Measurements from ENCODE around the gene OPTC. TPM values are rescaled to one million over a fixed set of nuclear protein-coding genes. Genes with fewer than 3 reads are reported as not detected.

The OPTC gene
- polyA plus RNA-seq, 2 of the 4 experiments (the other 2 are of a cell fraction) = not detected

GRCh38 chr1:203547771-203548421 lies 53.9 kb downstream of the OPTC start:
- no peak for ATAC-seq
- no peaks in the 10 kb centered on the region for H3K4me1 ChIP-seq

GRCh38 chr1:203548892-203549291 lies 54.9 kb downstream of the OPTC start:
- no peak for TF ChIP-seq GATA3 (IDR thresholded peaks at IDR 0.05; ENCODE audit: borderline replicate concordance)
- TF ChIP-seq CTCF (IDR thresholded peaks at IDR 0.05) = no peak
- no peak for TF ChIP-seq HES2 (IDR thresholded peaks at IDR 0.05)
- CTCF ChIA-PET = interaction anchor here (1.0 to 2.9 kb wide), 3 partner anchors 44 to 153 kb away, joined by 3 to 14 read pairs (median 6); no protein-coding TSS in a partner anchor
- DNase-seq (ENCODE audit: low read depth in 1 of 2, low spot score in 1 of 2) (no peak), FAIRE-seq (no peak), ATAC-seq (no peak)
- WGBS (ENCODE audit: missing lambda C conversion rate) = 83% methylated on average over 2 of the region's 2 CpGs
- Histone ChIP-seq H3K4me1 (no peaks in the 10 kb centered on the region), H3K4me2 (no peak overlapping the region), H3K4me3 (no peak overlapping the region), H3K27ac (no peak overlapping the region), H3K9me3 (no peaks in the 10 kb centered on the region)
- POLR2A ChIA-PET = interaction anchor here (1.3 kb wide), 1 partner anchor 9 kb away, joined by 3 read pairs; no protein-coding TSS in a partner anchor

More at GRCh38 chr1:203547771-203548421, 53.9 kb downstream of the OPTC start:
- Histone ChIP-seq H3K4me3 (no peak overlapping the region), H3K9me3 (no peaks in the 10 kb centered on the region), H3K27ac (no peak overlapping the region), H3K4me2 (no peak overlapping the region)
- 69% methylated on average over 8 of the region's 8 CpGs for WGBS (ENCODE audit: missing lambda C conversion rate)
- DNase-seq (ENCODE audit: low read depth in 1 of 2, low spot score in 1 of 2) (no peak), FAIRE-seq (no peak)
- ChIA-PET POLR2A (no interaction called here), CTCF (interaction anchor here (0.6 to 2.9 kb wide), 5 partner anchors 10 to 60 kb away, joined by 3 to 14 read pairs (median 4); no protein-coding TSS in a partner anchor)
- TF ChIP-seq JUNB (IDR thresholded peaks at IDR 0.05) (no peak), BCL3 (IDR thresholded peaks at IDR 0.05) (no peak), EHMT2 (IDR thresholded peaks at IDR 0.05; ENCODE audit: low read depth) (no peak), FOSB (CRISPR knock-in tag; IDR thresholded peaks at IDR 0.05) (no peak), JUN (IDR thresholded peaks at IDR 0.05) (no peak), ATOH8 (CRISPR knock-in tag; IDR thresholded peaks at IDR 0.05; ENCODE audit: low read depth) (no peak)

- TF ChIP-seq MAZ (IDR thresholded peaks at IDR 0.05; ENCODE audit: borderline replicate concordance, low read depth, low read length) = no peak
- no peak overlapping the region for H3K27ac ChIP-seq
- WGBS (ENCODE audit: missing lambda C conversion rate) = 93% methylated on average over 2 of the region's 2 CpGs
- no peaks in the 10 kb centered on the region for H3K9me3 ChIP-seq
- CTCF ChIA-PET = interaction anchor here (1.1 to 2.9 kb wide), 3 partner anchors 45 to 153 kb away, joined by 3 to 14 read pairs (median 6); no protein-coding TSS in a partner anchor
- ATAC-seq = no peak
- no peak overlapping the region for H3K4me2 ChIP-seq
- POLR2A ChIA-PET = interaction anchor here (1.3 kb wide), 1 partner anchor 9 kb away, joined by 3 read pairs; no protein-coding TSS in a partner anchor
- FAIRE-seq = no peak
- no peak overlapping the region for H3K4me3 ChIP-seq
- H3K4me1 ChIP-seq = no peaks in the 10 kb centered on the region
- no peak for DNase-seq (ENCODE audit: low read depth in 1 of 2, low spot score in 1 of 2)
Observed at GRCh38 chr1:203549309-203549708, 55.4 kb downstream of the OPTC start.

GRCh38 chr1:203550846-203551245 lies 56.9 kb downstream of the OPTC start:
- no peak overlapping the region for H3K27ac ChIP-seq
- no peak for FAIRE-seq
- H3K4me1 ChIP-seq = peaks cover 4% of the 10 kb centered on the region; the same call in 2 of the 3 replicates
- no peak for ATAC-seq
- H3K4me2 ChIP-seq = no peak overlapping the region
- WGBS (ENCODE audit: missing lambda C conversion rate) = 92% methylated on average over 1 of the region's 1 CpG
- no peak overlapping the region for H3K4me3 ChIP-seq
- ChIA-PET CTCF (interaction anchor here (0.6 to 0.7 kb wide), 2 partner anchors 132 to 283 kb away, joined by 3 to 4 read pairs; no protein-coding TSS in a partner anchor), POLR2A (no interaction called here)
- H3K9me3 ChIP-seq = no peaks in the 10 kb centered on the region
- no peak for DNase-seq (ENCODE audit: low read depth in 1 of 2, low spot score in 1 of 2)
- no peak for TF ChIP-seq NPAS2 (CRISPR knock-in tag; IDR thresholded peaks at IDR 0.05; ENCODE audit: borderline replicate concordance)
- no peak for TF ChIP-seq SMC3 (IDR thresholded peaks at IDR 0.05)
- TF ChIP-seq CHD2 (IDR thresholded peaks at IDR 0.05; ENCODE audit: low read length, partially characterized antibody) = no peak
- TF ChIP-seq EHMT2 (IDR thresholded peaks at IDR 0.05; ENCODE audit: low read depth) = no peak
- TF ChIP-seq EP300 (IDR thresholded peaks at IDR 0.05) = no peak
- TF ChIP-seq JUN (IDR thresholded peaks at IDR 0.05) = no peak
- no peak for TF ChIP-seq PBX3 (IDR thresholded peaks at IDR 0.05)
- no peak for TF ChIP-seq HMGXB4 (CRISPR knock-in tag; IDR thresholded peaks at IDR 0.05; ENCODE audit: borderline replicate concordance)
- no peak for TF ChIP-seq POLR2A (IDR thresholded peaks at IDR 0.05; ENCODE audit: low read length)
- TF ChIP-seq EHF (CRISPR knock-in tag; IDR thresholded peaks at IDR 0.05) = no peak
- no peak for TF ChIP-seq BHLHE40 (IDR thresholded peaks at IDR 0.05; ENCODE audit: low read depth, low read length)
- no peak for TF ChIP-seq RAD21 (conservative IDR thresholded peaks at IDR 0.05 in 1 of 2, IDR thresholded peaks at IDR 0.05 in 1 of 2)

All from A549 (cell line).